ENCODE data around the gene EPB41L5. TPM values are rescaled to one million over a fixed set of nuclear protein-coding genes. Genes with fewer than 3 reads are reported as not detected.

EPB41L5 gene
- total and polyA plus RNA-seq, 10 of the 15 experiments (the other 5 are each of a cell fraction or from before 2014, with no cell fraction given), result 2.1 to 20.4 (median 8.2) TPM

GRCh38 chr2:120177001-120177621 is 164.2 kb downstream of the EPB41L5 start (continued):
- TF ChIP-seq FOXK2 (IDR thresholded peaks at IDR 0.05) (no peak), STAT1 (conservative IDR thresholded peaks at IDR 0.05) (0 out of 2 replicates have a peak, but pooled peaks have one; percentile 48), EGR1 (IDR thresholded peaks at IDR 0.05; ENCODE audit: borderline replicate concordance in 1 of 2, low read depth in 2 of 2, low read length in 2 of 2) (no peak), ZBTB33 (IDR thresholded peaks at IDR 0.05) (no peak), POLR2AphosphoS2 (IDR thresholded peaks at IDR 0.05; ENCODE audit: low read depth, low read length) (0 out of 2 replicates have a peak, but pooled peaks have one; percentile 28), GATAD2B (conservative IDR thresholded peaks at IDR 0.05; ENCODE audit: low read depth) (peak; percentile 83), TARDBP (IDR thresholded peaks at IDR 0.05; ENCODE audit: borderline replicate concordance) (no peak), SMAD5 (IDR thresholded peaks at IDR 0.05; ENCODE audit: low read depth) (peak; percentile 84), NR2F1 (conservative IDR thresholded peaks at IDR 0.05) (peak; percentile 55; the same call in 1 of the 2 replicates), SREBF1 (IDR thresholded peaks at IDR 0.05; ENCODE audit: low read length) (no peak), JUND (IDR thresholded peaks at IDR 0.05; ENCODE audit: low read depth, low read length) (no peak), BCL3 (IDR thresholded peaks at IDR 0.05; ENCODE audit: borderline replicate concordance, insufficient read depth, low read depth, low read length, poor library complexity, severe bottlenecking) (no peak), ZBED1 (IDR thresholded peaks at IDR 0.05; ENCODE audit: borderline replicate concordance) (no peak; the same call in 1 of the 2 replicates), ZSCAN29 (IDR thresholded peaks at IDR 0.05) (no peak), YY1 (IDR thresholded peaks at IDR 0.05; ENCODE audit: low read depth, low read length) (no peak), CBFB (IDR thresholded peaks at IDR 0.05; ENCODE audit: low read depth) (peak; percentile 53; the same call in 1 of the 2 replicates), TBL1XR1 (IDR thresholded peaks at IDR 0.05; ENCODE audit: low read depth, low read length) (no peak)
- TF ChIP-seq, protein P1, sequence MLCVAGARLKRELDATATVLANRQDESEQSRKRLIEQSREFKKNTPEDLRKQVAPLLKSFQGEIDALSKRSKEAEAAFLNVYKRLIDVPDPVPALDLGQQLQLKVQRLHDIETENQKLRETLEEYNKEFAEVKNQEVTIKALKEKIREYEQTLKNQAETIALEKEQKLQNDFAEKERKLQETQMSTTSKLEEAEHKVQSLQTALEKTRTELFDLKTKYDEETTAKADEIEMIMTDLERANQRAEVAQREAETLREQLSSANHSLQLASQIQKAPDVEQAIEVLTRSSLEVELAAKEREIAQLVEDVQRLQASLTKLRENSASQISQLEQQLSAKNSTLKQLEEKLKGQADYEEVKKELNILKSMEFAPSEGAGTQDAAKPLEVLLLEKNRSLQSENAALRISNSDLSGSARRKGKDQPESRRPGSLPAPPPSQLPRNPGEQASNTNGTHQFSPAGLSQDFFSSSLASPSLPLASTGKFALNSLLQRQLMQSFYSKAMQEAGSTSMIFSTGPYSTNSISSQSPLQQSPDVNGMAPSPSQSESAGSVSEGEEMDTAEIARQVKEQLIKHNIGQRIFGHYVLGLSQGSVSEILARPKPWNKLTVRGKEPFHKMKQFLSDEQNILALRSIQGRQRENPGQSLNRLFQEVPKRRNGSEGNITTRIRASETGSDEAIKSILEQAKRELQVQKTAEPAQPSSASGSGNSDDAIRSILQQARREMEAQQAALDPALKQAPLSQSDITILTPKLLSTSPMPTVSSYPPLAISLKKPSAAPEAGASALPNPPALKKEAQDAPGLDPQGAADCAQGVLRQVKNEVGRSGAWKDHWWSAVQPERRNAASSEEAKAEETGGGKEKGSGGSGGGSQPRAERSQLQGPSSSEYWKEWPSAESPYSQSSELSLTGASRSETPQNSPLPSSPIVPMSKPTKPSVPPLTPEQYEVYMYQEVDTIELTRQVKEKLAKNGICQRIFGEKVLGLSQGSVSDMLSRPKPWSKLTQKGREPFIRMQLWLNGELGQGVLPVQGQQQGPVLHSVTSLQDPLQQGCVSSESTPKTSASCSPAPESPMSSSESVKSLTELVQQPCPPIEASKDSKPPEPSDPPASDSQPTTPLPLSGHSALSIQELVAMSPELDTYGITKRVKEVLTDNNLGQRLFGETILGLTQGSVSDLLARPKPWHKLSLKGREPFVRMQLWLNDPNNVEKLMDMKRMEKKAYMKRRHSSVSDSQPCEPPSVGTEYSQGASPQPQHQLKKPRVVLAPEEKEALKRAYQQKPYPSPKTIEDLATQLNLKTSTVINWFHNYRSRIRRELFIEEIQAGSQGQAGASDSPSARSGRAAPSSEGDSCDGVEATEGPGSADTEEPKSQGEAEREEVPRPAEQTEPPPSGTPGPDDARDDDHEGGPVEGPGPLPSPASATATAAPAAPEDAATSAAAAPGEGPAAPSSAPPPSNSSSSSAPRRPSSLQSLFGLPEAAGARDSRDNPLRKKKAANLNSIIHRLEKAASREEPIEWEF (IDR thresholded peaks at IDR 0.05; ENCODE audit: insufficient replicate concordance, low read depth, low read length), result no peak
- TF ChIP-seq, protein P2, sequence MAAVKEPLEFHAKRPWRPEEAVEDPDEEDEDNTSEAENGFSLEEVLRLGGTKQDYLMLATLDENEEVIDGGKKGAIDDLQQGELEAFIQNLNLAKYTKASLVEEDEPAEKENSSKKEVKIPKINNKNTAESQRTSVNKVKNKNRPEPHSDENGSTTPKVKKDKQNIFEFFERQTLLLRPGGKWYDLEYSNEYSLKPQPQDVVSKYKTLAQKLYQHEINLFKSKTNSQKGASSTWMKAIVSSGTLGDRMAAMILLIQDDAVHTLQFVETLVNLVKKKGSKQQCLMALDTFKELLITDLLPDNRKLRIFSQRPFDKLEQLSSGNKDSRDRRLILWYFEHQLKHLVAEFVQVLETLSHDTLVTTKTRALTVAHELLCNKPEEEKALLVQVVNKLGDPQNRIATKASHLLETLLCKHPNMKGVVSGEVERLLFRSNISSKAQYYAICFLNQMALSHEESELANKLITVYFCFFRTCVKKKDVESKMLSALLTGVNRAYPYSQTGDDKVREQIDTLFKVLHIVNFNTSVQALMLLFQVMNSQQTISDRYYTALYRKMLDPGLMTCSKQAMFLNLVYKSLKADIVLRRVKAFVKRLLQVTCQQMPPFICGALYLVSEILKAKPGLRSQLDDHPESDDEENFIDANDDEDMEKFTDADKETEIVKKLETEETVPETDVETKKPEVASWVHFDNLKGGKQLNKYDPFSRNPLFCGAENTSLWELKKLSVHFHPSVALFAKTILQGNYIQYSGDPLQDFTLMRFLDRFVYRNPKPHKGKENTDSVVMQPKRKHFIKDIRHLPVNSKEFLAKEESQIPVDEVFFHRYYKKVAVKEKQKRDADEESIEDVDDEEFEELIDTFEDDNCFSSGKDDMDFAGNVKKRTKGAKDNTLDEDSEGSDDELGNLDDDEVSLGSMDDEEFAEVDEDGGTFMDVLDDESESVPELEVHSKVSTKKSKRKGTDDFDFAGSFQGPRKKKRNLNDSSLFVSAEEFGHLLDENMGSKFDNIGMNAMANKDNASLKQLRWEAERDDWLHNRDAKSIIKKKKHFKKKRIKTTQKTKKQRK (IDR thresholded peaks at IDR 0.05; ENCODE audit: low read depth, low read length), result no peak

All from GM12878 (cell line).